Tibial nerve (tissue), 4 donors: ENCODE results near the gene PLXNB2.

ENCODE experiments used
- CTCF ChIP-seq, 5 experiments: fragments of 200-600 bp in 3 of 5; fragments of 450-650 bp in 2 of 5; sonication (generic) in 3 of 5; IDR thresholded peaks; one replicate each; pipeline ENCODE4 v1.5.1; 2016 to 2019; ENCODE audit warnings: antibody characterized with exemption in 5 of 5, mild to moderate bottlenecking in 3 of 5, moderate library complexity in 2 of 5
- EP300 ChIP-seq, 2 donors: sonication (generic); formaldehyde crosslinking; IDR thresholded peaks; one replicate each; pipeline ENCODE4 v1.6.1; 2017; ENCODE audit warnings: antibody characterized with exemption in 2 of 2, mild to moderate bottlenecking in 1 of 2
- POLR2A ChIP-seq, 2 donors: fragments of 450-650 bp; IDR thresholded peaks; one replicate each; pipeline ENCODE4 v1.6.1; 2017; ENCODE audit warnings: antibody characterized with exemption in 2 of 2, mild to moderate bottlenecking in 2 of 2, moderate library complexity in 2 of 2

GRCh38 chr22:50238755-50239154, 68.7 kb downstream of the PLXNB2 start:
- no peak for TF ChIP-seq POLR2A (IDR thresholded peaks at IDR 0.05)
- no peak for TF ChIP-seq CTCF (IDR thresholded peaks at IDR 0.05)
- TF ChIP-seq EP300 (IDR thresholded peaks at IDR 0.05): no peak
